GM23338 (cell line): Measurements from ENCODE around the gene GLI3. TPM values are rescaled to one million over a fixed set of nuclear protein-coding genes. Genes with fewer than 3 reads are reported as not detected.

Experiments used
- ATAC-seq: fragments of 200-7000 bp; cut with Tn5 transposase; 3 replicates; pipeline ENCODE4 v1.9.1; 2020
- DNase-seq: peaks from one replicate; pipeline ENCODE4 v3.0.0-alpha.2; 2015; ENCODE audit warnings: low spot score
- H2AFZ ChIP-seq: fragments of 200-600 bp; sonication (generic); 2 replicates; pipeline ENCODE4 v1.8.0; 2016; ENCODE audit warnings: antibody characterized with exemption, mild to moderate bottlenecking, moderate library complexity
- H3F3A ChIP-seq: fragments of 200-600 bp; sonication (generic); replicated peaks from 2 replicates; pipeline ENCODE4 v1.8.0; 2017; ENCODE audit warnings: antibody characterized with exemption, mixed run types, low read depth
- H3K27ac ChIP-seq: fragments of 200-600 bp; sonication (generic); 2 replicates; pipeline ENCODE4 v1.6.1; 2016; ENCODE audit warnings: low read depth
- H3K27me3 ChIP-seq: fragments of 200-600 bp; sonication (generic); 2 replicates; pipeline ENCODE4 v1.8.0; 2016; ENCODE audit warnings: mild to moderate bottlenecking, mixed run types, moderate library complexity; ENCODE audit not compliant: insufficient read depth
- H3K36me3 ChIP-seq: fragments of 200-600 bp; sonication (generic); 2 replicates; pipeline ENCODE4 v1.8.0; 2016; ENCODE audit warnings: mild to moderate bottlenecking; ENCODE audit not compliant: insufficient read depth
- H3K4me1 ChIP-seq: fragments of 200-600 bp; sonication (generic); 2 replicates; pipeline ENCODE4 v1.8.0; 2016; ENCODE audit warnings: mild to moderate bottlenecking, moderate library complexity; ENCODE audit not compliant: insufficient read depth
- H3K4me2 ChIP-seq: fragments of 200-600 bp; sonication (generic); 2 replicates; pipeline ENCODE4 v1.7.1; 2017; ENCODE audit warnings: mixed run types
- H3K4me3 ChIP-seq: fragments of 200-600 bp; sonication (generic); 2 replicates; pipeline ENCODE4 v1.6.1; 2016; ENCODE audit warnings: mixed run types
- H3K79me2 ChIP-seq: fragments of 200-600 bp; sonication (generic); replicated peaks from 2 replicates; pipeline ENCODE4 v1.8.0; 2017; ENCODE audit warnings: mild to moderate bottlenecking; ENCODE audit not compliant: insufficient read depth
- H3K9me2 ChIP-seq: fragments of 200-600 bp; sonication (generic); 2 replicates; pipeline ENCODE4 v1.8.0; 2017; ENCODE audit not compliant: insufficient read depth
- H4K20me1 ChIP-seq: fragments of 200-600 bp; sonication (generic); replicated peaks from 2 replicates; pipeline ENCODE4 v1.8.0; 2017; ENCODE audit warnings: mild to moderate bottlenecking; ENCODE audit not compliant: insufficient read depth
- H3K27ac Mint-ChIP-seq: 2 replicates; pipeline ENCODE4 v1.8.0; 2020; ENCODE audit warnings: inconsistent platforms, mild to moderate bottlenecking, moderate library complexity, mixed read lengths
- H3K27me3 Mint-ChIP-seq: 3 replicates; pipeline ENCODE4 v1.8.0; 2022; ENCODE audit warnings: low read depth, mild to moderate bottlenecking, moderate library complexity, mixed read lengths, inconsistent platforms; ENCODE audit not compliant: insufficient read depth, poor library complexity
- H3K36me3 Mint-ChIP-seq: 3 replicates; pipeline ENCODE4 v1.8.0; 2021; ENCODE audit warnings: low read depth, mild to moderate bottlenecking, inconsistent platforms, moderate library complexity, mixed read lengths
- H3K4me1 Mint-ChIP-seq: 3 replicates; pipeline ENCODE4 v1.8.0; 2020; ENCODE audit warnings: mild to moderate bottlenecking, inconsistent platforms, mixed read lengths
- H3K4me3 Mint-ChIP-seq: 3 replicates; pipeline ENCODE4 v1.8.0; 2021; ENCODE audit warnings: moderate library complexity, mild to moderate bottlenecking, inconsistent platforms, mixed read lengths
- H3K9me3 Mint-ChIP-seq: 3 replicates; pipeline ENCODE4 v1.8.0; 2020; ENCODE audit warnings: moderate library complexity, mild to moderate bottlenecking, inconsistent platforms, mixed read lengths
- ETS1 ChIP-seq: IDR thresholded peaks from 2 replicates; pipeline ENCODE4 v1.6.1; 2016; ENCODE audit warnings: antibody characterized with exemption
- EZH2 ChIP-seq: fragments of 200-600 bp; sonication (generic); IDR thresholded peaks from one replicate; pipeline ENCODE4 v1.8.0; 2017; ENCODE audit warnings: antibody characterized with exemption, mild to moderate bottlenecking, low read depth; ENCODE audit not compliant: unreplicated experiment
- EZH2phosphoT487 ChIP-seq: fragments of 200-600 bp; sonication (generic); IDR thresholded peaks from one replicate; pipeline ENCODE4 v1.8.1; 2018; ENCODE audit warnings: antibody characterized with exemption; ENCODE audit not compliant: unreplicated experiment
- JUNB ChIP-seq: IDR thresholded peaks from one replicate; pipeline ENCODE4 v1.6.1; 2016; ENCODE audit warnings: antibody characterized with exemption; ENCODE audit not compliant: unreplicated experiment
- NANOG ChIP-seq: IDR thresholded peaks from 2 replicates; pipeline ENCODE4 v1.6.1; 2016; ENCODE audit warnings: antibody characterized with exemption, borderline replicate concordance
- ZNF114 ChIP-seq: fragments of 250-450 bp; sonication (Bioruptor Pico); IDR thresholded peaks from 2 replicates; pipeline ENCODE4 v1.5.0; 2020; ENCODE audit warnings: mild to moderate bottlenecking, moderate library complexity
- ZNF462 ChIP-seq: fragments of 250-450 bp; sonication (Bioruptor Pico); IDR thresholded peaks from 2 replicates; pipeline ENCODE4 v1.5.0; 2020; ENCODE audit warnings: mild to moderate bottlenecking, moderate library complexity
- polyA plus RNA-seq: library from polyadenylated mRNA; unstranded; fragments of >200 nt; fragmentation: Nextera tagmentation; extraction: Ambion mirVana; gene quantifications from 2 replicates; pipeline ENCODE4 v1.2.1, GENCODE V29; 2016
- total RNA-seq: library from RNA; depleted of rRNA; stranded (reverse); fragments of >200 nt; shearing (Covaris generic); gene quantifications from 2 replicates; pipeline ENCODE4 v1.2.3, GENCODE V29; 2014

GLI3 gene
- total and polyA plus RNA-seq, 2 experiments from 2014 or later, result 16.1 to 17.9 TPM

- TF ChIP-seq ZNF462, result no peak
Observed at GRCh38 chr7:42219447-42219846, 17.6 kb downstream of the GLI3 start (continued).

- Histone ChIP-seq H3K4me1 (peaks cover 61% of the 10 kb centered on the region), H3K4me3 (no peak overlapping the region), H3F3A (peaks cover 7% of the 10 kb centered on the region; the same call in 1 of the 2 replicates), H3K4me2 (no peak overlapping the region), H4K20me1 (no peaks in the 10 kb centered on the region), H3K9me2 (no peaks in the 10 kb centered on the region), H3K27ac (no peak overlapping the region), H3K27me3 (no peaks in the 10 kb centered on the region), H3K79me2 (peaks cover 25% of the 10 kb centered on the region), H2AFZ (no peak overlapping the region), H3K36me3 (no peaks in the 10 kb centered on the region)
- H3K4me1 Mint-ChIP-seq, result peaks cover 89% of the 10 kb centered on the region
- H3K27me3 Mint-ChIP-seq, result peaks cover 4% of the 10 kb centered on the region
- no peaks in the 10 kb centered on the region for H3K9me3 Mint-ChIP-seq
- TF ChIP-seq NANOG (no peak), EZH2 (no peak), JUNB (no peak), EZH2phosphoT487 (no peak), ZNF114 (no peak), ETS1 (no peak)
- H3K4me3 Mint-ChIP-seq, result no peak overlapping the region
- DNase-seq, result no peak
- H3K27ac Mint-ChIP-seq, result peak overlapping the region; percentile 63
- peaks cover 10% of the 10 kb centered on the region; the same call in 2 of the 3 replicates for H3K36me3 Mint-ChIP-seq
- ATAC-seq, result no peak
Observed at GRCh38 chr7:42218248-42218647, 18.8 kb downstream of the GLI3 start.
